GM12878 (cell line): ENCODE data around the gene GBP5. TPM values are rescaled to one million over a fixed set of nuclear protein-coding genes. Genes with fewer than 3 reads are reported as not detected.
A peak's percentile ranks its signal among the peaks of the same experiment; 100 is the strongest.
"Not testable (repeated sequence)": the region's sequence is repeated elsewhere in the genome, so short reads cannot be mapped to it uniquely, and the experiment has no call there.

ENCODE experiments used
- ATAC-seq: fragments of 200-7000 bp; cut with Tn5 transposase; 3 replicates; pipeline ENCODE4 v1.9.1; 2020; ENCODE audit warnings: mild to moderate bottlenecking, moderate library complexity
- BruUV-seq: library from RNA; stranded (reverse); fragments of 400-500 nt; replicated peaks from 2 replicates; lab custom pipeline; 2021; lab: Mats Ljungman, UMichigan
- CTCF ChIA-PET: fragments of 300-600 bp; sonication (Branson Sonifier 250); formaldehyde crosslinking; extraction: SDS; loops from one replicate; lab custom pipeline; 2021; ENCODE audit warnings: inconsistent platforms; lab: Yijun Ruan, JAX
- POLR2A ChIA-PET: fragments of 350-600 bp; formaldehyde crosslinking; extraction: SDS; loops from one replicate; lab custom pipeline; 2021; ENCODE audit warnings: inconsistent platforms; lab: Charles Lee
- RAD21 ChIA-PET: fragments of 300-600 bp; sonication (Branson Sonifier 250); formaldehyde crosslinking; loops from one replicate; lab custom pipeline; 2023; ENCODE audit warnings: antibody characterized with exemption; ENCODE audit not compliant: unreplicated experiment; lab: Charles Lee
- SMC1A ChIA-PET: fragments of 300-600 bp; sonication (Branson Sonifier 250); formaldehyde crosslinking; loops from one replicate; lab custom pipeline; 2023; ENCODE audit not compliant: unreplicated experiment, uncharacterized antibody; lab: Charles Lee
- DNase-seq: peaks from one replicate; pipeline ENCODE4 v3.0.0-alpha.2; 2011; ENCODE audit warnings: low read depth, low spot score
- FAIRE-seq: peaks from 3 replicates; lab custom pipeline; 2011; peaks lifted over from hg19 to GRCh38; lab: Jason Lieb, UNC
- H2AFZ ChIP-seq: 2 replicates; pipeline ENCODE4 v1.6.0; 2011; ENCODE audit warnings: low read depth, low read length, control low read depth; ENCODE audit not compliant: control insufficient read depth
- H3K27ac ChIP-seq: 2 replicates; pipeline ENCODE4 v1.5.1; 2011; ENCODE audit warnings: control low read depth; ENCODE audit not compliant: control insufficient read depth, insufficient read depth
- H3K27me3 ChIP-seq, 2 experiments: replicated peaks in 1 of 2; 2 replicates each; pipeline versions ENCODE4 v1.6.0 to v1.6.1; 2011; ENCODE audit warnings: low read length in 1 of 2; ENCODE audit not compliant: control insufficient read depth in 2 of 2, insufficient read depth in 2 of 2
- H3K36me3 ChIP-seq, 2 experiments: 2 replicates each; pipeline ENCODE4 v1.5.1; 2011; ENCODE audit warnings: low read length in 1 of 2; ENCODE audit not compliant: control insufficient read depth in 2 of 2, insufficient read depth in 2 of 2
- H3K4me1 ChIP-seq: 2 replicates; pipeline ENCODE4 v1.6.1; 2011; ENCODE audit warnings: mild to moderate bottlenecking, low read length, moderate library complexity, mixed read lengths; ENCODE audit not compliant: control insufficient read depth, insufficient read depth
- H3K4me2 ChIP-seq: 2 replicates; pipeline ENCODE4 v1.6.0; 2011; ENCODE audit warnings: control low read depth; ENCODE audit not compliant: control insufficient read depth, insufficient read depth
- H3K4me3 ChIP-seq: fragments of 200-600 bp; sonication (generic); 2 replicates; pipeline ENCODE4 v1.5.1; 2016
- H3K79me2 ChIP-seq: 2 replicates; pipeline ENCODE4 v1.6.0; 2011; ENCODE audit warnings: low read length; ENCODE audit not compliant: control insufficient read depth, insufficient read depth
- H3K9ac ChIP-seq: 2 replicates; pipeline ENCODE4 v1.8.0; 2011; ENCODE audit warnings: low read length, control low read depth, mixed read lengths; ENCODE audit not compliant: control insufficient read depth, insufficient read depth
- H3K9me3 ChIP-seq: replicated peaks from 3 replicates; pipeline ENCODE4 v1.5.1; 2011; ENCODE audit warnings: mild to moderate bottlenecking, low read length; ENCODE audit not compliant: control insufficient read depth, insufficient read depth
- H4K20me1 ChIP-seq: 2 replicates; pipeline ENCODE4 v1.6.0; 2011; ENCODE audit not compliant: control insufficient read depth, insufficient read depth
- BHLHE40 ChIP-seq, 2 experiments: fragments of 450-650 bp in 1 of 2; IDR thresholded peaks; 2 replicates each; pipeline ENCODE4 v1.6.1; 2011 to 2017; ENCODE audit warnings: low read depth in 2 of 2, borderline replicate concordance in 1 of 2, improper control_type of control experiment in 1 of 2, low read length in 1 of 2, mild to moderate bottlenecking in 1 of 2
- RB1 ChIP-seq: fragments of 450-650 bp; formaldehyde crosslinking; IDR thresholded peaks from 2 replicates; pipeline ENCODE4 v1.6.1; 2017; ENCODE audit warnings: mild to moderate bottlenecking, borderline replicate concordance
- RUNX3 ChIP-seq: IDR thresholded peaks from 2 replicates; pipeline ENCODE4 v1.6.1; 2012; ENCODE audit warnings: low read length, inconsistent platforms
- WGBS: methylation state at CpG from one replicate; pipeline ENCODE4 v1.1.6; 2016; ENCODE audit warnings: low lambda C conversion rate; ENCODE audit not compliant: insufficient replicate concordance, insufficient coverage; ENCODE audit errors: missing lambda C conversion rate; 5-methylcytosine and 5-hydroxymethylcytosine counted together
- in situ Hi-C: fragments of 300-500 bp; cut with MboI; formaldehyde crosslinking; loops from 9 replicates; pipeline ENCODE4 v1.14.3; 2018; ENCODE audit warnings: mixed read lengths
- intact Hi-C: fragments of 100-400 bp; cut with micrococcal nuclease; formaldehyde crosslinking; loops from one replicate; pipeline ENCODE4 v1.14.2; 2022; ENCODE audit not compliant: unreplicated experiment
- polyA plus RNA-seq, 11 experiments: library from polyadenylated mRNA; depleted of rRNA in 4 of 11; unstranded in 6 of 11; stranded (reverse) in 5 of 11; fragments of >200 nt; fragmentation: Nextera tagmentation in 4 of 11; fragmentation: Illumina TruSeq in 1 of 11; extraction: Ambion mirVana in 4 of 11; extraction: Trizol in 1 of 11; gene quantifications; 1 replicate in 1 of 11; 2 replicates in 10 of 11; pipeline versions ENCODE4 v1.2.1 to v1.2.3, GENCODE V29; 2011 to 2016; ENCODE audit warnings: inconsistent platforms in 2 of 11, missing spikeins in 2 of 11, low read depth in 1 of 11
- total RNA-seq, 4 experiments: library from RNA; depleted of rRNA in 3 of 4; stranded (reverse); fragments of >200 nt in 3 of 4; fragmentation: Illumina TruSeq in 1 of 4; extraction: Trizol in 1 of 4; gene quantifications; 2 replicates each; pipeline versions ENCODE4 v1.2.1 to v1.2.3, GENCODE V29; 2013 to 2021

GBP5 gene
- total and polyA plus RNA-seq, 10 of the 15 experiments (the other 5 are each of a cell fraction or from before 2014, with no cell fraction given), result 0.17 to 1.0 (median 0.42) TPM

DNA sequence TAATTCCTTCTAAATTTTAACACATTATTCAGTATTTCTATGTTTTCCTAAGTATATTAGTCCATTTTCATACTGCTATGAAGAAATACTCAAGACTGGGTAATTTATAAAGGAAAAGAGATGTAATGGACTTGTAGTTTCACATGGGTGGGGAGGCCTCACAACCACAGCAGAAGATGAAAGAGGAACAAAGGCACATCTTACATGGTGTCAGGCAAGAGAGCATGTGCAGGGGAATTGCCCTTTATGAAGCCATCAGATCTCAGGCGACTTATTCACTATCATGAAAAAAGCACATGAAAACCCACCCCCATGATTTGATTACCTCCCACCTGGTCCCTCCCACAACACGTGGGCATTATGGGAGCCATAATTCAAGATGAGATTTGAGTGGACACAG, 15.6 kb downstream of the GBP5 start:
- POLR2A ChIA-PET, result no interaction called here
- H3K27me3 ChIP-seq, result no peaks in the 10 kb centered on the region; a peak in 1 of 4 replicates
- H3K4me2 ChIP-seq, result no peak overlapping the region
- H3K4me1 ChIP-seq, result no peaks in the 10 kb centered on the region
- no peak overlapping the region for H3K9ac ChIP-seq
- no peak for DNase-seq
- TF ChIP-seq RUNX3 (peak; percentile 18; the same call in 1 of the 2 replicates), BHLHE40 (IDR thresholded peaks at IDR 0.05; ENCODE audit: borderline replicate concordance in 1 of 2, low read depth in 2 of 2, low read length in 1 of 2) (peak in 1 of 2 experiments; percentile 55; a peak in 2 of 4 replicates), RB1 (no peak)
- TF ChIP-seq, all 136 proteins: peak for 2
- no peak overlapping the region for H3K4me3 ChIP-seq
- peaks cover 3% of the 10 kb centered on the region; the same call in 2 of the 3 replicates for H3K9me3 ChIP-seq
- no peaks in the 10 kb centered on the region for H3K36me3 ChIP-seq
- FAIRE-seq (no peak), ATAC-seq (peak; percentile 38; the same call in 1 of the 3 replicates)
- BruUV-seq, result no TSS peak
- in situ Hi-C loops, result no loop called here
- intact Hi-C loops, result no loop called here
- 2% methylated on average over 2 of the region's 2 CpGs for WGBS
- no peak overlapping the region for H3K27ac ChIP-seq
- H3K79me2 ChIP-seq, result no peaks in the 10 kb centered on the region
- no peaks in the 10 kb centered on the region for H4K20me1 ChIP-seq
- H2AFZ ChIP-seq, result no peak overlapping the region
- ChIA-PET CTCF (no interaction called here), SMC1A (interaction anchor here (2.4 kb wide), 1 partner anchor 171 kb away, joined by 5 read pairs; no protein-coding TSS in a partner anchor), RAD21 (no interaction called here)

DNA sequence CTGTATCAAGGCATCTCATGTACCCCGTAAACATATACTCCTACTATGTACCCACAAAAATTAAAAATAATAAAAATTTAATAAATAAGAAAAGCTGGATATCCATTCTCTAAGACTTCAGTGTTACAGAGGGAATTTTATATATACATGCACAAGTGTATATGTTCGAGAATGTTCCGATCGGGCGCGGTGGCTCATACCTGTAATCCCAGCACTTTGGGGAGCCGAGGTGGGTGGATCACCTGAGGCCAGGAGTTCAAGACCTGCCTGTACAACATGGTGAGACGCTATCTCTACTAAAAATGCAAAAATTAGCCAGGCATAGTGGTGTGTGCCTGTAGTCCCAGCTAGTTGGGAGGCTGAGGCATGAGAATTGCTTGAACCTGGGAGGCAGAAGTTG, 17.1 kb downstream of the GBP5 start:
- H3K36me3 ChIP-seq, BruUV-seq, H4K20me1 ChIP-seq, intact Hi-C loops, in situ Hi-C loops, CTCF ChIA-PET, H3K79me2 ChIP-seq, POLR2A ChIA-PET, H3K4me3 ChIP-seq, ATAC-seq, H3K27me3 ChIP-seq, FAIRE-seq, H3K9ac ChIP-seq, H3K9me3 ChIP-seq, DNase-seq, H3K27ac ChIP-seq, H3K4me2 ChIP-seq, RAD21 ChIA-PET, H2AFZ ChIP-seq, H3K4me1 ChIP-seq: not testable (repeated sequence)
- SMC1A ChIA-PET, result interaction anchor here (0.6 to 1.2 kb wide), 2 partner anchors 15 to 212 kb away, joined by 3 read pairs; no protein-coding TSS in a partner anchor
- 77% methylated on average over 8 of the region's 8 CpGs for WGBS
